ENCODE measurements around the gene TRIOBP.

Gene TRIOBP

DNA sequence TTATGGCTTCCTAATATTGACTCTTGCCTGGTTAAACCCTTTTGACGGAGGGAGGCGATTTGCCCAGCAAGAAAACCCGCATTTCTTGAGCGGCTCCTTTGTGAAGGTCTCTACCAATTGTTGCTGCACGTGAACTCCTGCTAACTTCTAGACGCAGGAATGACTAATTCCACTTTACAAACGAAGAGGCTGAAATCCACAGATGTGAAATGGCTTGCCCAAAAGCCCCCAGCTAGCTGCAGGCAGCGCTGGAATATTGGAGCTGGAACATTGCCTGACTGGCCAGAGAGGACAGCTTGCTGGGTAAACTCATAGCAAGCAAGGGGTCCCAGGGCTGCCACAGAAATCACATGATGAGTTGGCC lies 111.4 kb downstream of the TRIOBP start:
- DNase-seq = no peak

- DNase-seq = no peak
Observed at GRCh38 chr22:37809672-37810333, 113.0 kb downstream of the TRIOBP start.

DNA sequence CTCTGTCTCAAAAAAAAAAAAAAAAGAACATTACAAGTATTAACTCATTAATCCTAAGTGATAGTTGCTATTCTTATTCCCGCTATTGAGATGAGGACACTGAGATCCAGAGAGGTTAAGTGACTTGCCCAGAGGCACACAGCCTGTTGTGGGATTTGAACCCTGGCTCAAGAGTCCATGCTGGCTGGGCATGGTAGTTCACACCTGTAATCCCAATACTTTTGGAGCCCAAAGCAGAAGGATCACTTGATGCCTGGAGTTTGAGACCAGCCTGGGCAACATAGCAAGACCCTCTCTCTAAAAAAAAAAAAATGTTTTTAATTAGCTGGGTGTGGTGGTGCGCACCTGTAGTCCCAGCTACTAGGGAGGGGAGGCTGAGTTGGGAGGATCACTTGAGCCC lies 115.0 kb downstream of the TRIOBP start:
- DNase-seq = no peak

DNA sequence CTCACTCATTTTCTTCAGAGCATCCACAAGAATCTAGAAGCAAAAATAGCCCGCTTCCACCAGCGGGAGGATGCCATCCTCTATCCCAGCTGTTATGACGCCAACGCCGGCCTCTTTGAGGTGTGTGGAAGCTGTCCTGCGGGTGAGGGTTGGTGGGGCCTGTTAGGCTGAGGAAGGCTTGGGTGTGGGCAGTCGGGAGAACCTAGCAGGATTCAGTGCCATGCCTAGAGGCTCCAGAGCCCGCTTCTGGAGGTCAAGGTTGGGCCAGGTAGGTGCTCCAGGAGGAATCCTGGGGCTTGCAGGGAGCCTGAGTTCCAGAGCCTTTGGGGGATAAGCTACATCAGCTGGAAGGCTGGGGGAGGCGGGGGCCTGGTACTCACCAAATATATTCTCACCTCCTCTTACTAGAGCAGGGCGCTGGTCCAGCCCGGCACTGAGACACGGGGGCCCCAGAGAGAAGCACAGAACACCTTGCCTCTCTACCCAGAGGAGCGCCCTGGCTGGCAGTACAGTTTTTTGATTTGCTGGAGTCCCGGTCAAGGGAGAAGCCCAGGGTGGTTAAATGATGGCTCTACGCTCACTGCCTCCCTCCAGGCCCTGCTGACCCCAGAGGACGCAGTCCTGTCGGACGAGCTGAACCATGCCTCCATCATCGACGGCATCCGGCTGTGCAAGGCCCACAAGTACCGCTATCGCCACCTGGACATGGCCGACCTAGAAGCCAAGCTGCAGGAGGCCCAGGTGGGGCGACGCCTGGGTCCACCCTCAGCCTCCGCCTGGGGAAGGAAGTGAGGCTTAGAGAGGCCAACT lies 116.2 kb downstream of the TRIOBP start:
- DNase-seq = no peak

GRCh38 chr22:37815593-37815992 lies 118.7 kb downstream of the TRIOBP start:
- DNase-seq = no peak

DNA sequence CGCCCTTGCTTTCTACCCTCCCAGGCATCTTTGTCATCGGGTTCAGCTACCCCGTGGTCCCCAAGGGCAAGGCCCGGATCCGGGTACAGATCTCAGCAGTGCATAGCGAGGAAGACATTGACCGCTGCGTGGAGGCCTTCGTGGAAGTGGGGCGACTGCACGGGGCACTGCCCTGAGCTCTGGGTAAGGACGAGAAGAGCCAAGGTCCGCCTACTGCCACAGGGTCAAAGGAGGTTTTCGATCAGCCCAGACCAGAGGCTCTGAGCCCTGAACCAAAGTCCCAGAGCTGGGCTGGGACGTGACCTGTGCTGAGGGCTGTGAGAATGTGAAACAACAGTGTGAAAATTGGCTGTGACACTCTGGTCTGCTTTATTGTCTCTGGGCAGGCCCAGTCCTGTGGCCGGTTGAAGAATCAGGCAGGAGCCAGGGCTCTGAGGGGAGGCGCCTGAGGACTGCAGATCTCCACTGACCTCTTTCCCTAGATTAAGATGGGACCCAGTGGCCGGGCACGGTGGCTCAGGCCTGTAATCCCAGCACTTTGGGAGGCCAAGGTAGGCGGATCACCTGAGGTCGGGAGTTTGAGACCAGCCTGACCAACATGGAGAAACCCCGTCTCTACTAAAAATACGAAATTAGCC lies 119.8 kb downstream of the TRIOBP start:
- DNase-seq = no peak

GRCh38 chr22:37817705-37818408 lies 121.0 kb downstream of the TRIOBP start:
- DNase-seq = peak; percentile 83

DNA sequence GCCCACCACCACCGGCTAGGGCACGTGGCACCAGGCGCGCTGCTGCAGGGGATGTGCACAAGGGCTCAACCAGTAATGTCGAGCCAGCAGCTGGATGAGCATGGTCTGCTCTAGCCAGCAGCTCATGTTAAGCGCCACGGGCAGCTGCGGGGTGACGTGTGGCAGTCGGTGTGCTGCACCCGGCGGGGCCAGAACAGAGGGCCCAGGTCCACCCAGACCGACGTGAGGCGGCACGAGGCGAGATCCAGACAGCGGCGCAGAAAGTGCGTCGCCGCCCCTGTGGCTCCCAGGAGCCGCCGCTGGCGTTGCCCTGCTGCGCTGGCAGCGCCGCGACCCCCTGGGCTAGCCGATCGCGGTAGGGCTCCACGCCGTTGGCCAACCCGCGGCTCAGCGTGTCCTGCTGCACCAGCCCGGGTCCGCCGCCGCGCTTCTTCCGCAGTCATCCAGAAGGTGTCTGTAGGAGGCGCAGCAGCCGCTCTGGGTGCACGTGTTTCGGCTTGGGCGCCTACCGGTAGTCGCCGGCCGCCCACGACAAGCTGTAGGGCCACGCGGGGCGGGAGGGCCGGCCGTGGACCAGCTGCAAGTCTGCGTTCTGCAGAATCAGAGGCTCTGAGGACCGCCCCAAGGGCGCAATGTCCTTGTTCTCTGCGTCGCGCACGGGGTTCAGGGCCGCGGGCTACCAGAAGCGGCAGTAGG lies 121.7 kb downstream of the TRIOBP start:
- DNase-seq = peak; percentile 69

GRCh38 chr22:37819105-37819433 lies 122.2 kb downstream of the TRIOBP start:
- no peak for DNase-seq

- DNase-seq = no peak
Observed at GRCh38 chr22:37820350-37820749, 123.5 kb downstream of the TRIOBP start.

GRCh38 chr22:37822079-37822833 lies 125.4 kb downstream of the TRIOBP start:
- no peak for DNase-seq

DNA sequence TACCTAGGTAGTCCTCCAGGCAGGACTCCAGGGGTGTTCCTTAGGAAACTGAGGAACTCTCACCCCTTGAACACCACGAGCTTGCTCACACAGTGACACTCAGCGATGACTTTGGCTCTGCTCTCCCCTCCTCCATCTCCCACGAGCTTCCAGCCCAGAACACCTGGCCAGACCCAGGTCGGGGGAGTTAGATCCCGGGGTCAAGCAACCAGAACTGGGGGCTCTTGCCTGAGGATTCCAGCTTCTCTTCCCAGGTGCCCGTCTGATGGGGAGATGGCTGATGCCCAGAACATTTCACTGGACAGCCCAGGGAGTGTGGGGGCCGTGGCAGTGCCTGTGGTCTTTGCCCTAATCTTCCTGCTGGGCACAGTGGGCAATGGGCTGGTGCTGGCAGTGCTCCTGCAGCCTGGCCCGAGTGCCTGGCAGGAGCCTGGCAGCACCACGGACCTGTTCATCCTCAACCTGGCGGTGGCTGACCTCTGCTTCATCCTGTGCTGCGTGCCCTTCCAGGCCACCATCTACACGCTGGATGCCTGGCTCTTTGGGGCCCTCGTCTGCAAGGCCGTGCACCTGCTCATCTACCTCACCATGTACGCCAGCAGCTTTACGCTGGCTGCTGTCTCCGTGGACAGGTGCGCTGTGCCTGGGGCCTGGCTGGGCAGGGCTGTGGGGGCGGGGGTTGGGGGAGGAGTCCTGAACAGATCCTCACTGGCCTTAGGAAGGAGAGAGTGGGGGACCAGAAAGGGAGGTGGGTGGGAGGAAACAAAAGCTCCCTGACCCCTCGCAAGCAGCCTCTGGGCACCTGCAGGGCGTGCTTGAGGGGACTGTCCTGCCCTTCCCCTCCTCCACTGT lies 126.5 kb downstream of the TRIOBP start, which contains the start of gene GALR3:
Gene GALR3 (plus strand): TSS at position 249 of the 852 bp plus-strand sequence. CDS start 25 bp downstream, at position 274.
- DNase-seq = no peak

- DNase-seq = no peak
Observed at GRCh38 chr22:37824674-37825641, 128.1 kb downstream of the TRIOBP start.

All from CD4-positive, alpha-beta T cell treated with Interleukin-12 subunit alpha and Interleukin-12 subunit beta, for 1 hour (primary cell).